Measurements from ENCODE around the gene MMP8.

The MMP8 gene

GRCh38 chr11:102722821-102723220 is 1.9 kb downstream of the MMP8 start:
- DNase-seq (ENCODE audit: low read depth in 4 of 4, low spot score in 1 of 4): no peak

- DNase-seq (ENCODE audit: low read depth in 4 of 4, low spot score in 1 of 4): no peak
Observed at GRCh38 chr11:102719620-102720277, 5.0 kb downstream of the MMP8 start.

DNA sequence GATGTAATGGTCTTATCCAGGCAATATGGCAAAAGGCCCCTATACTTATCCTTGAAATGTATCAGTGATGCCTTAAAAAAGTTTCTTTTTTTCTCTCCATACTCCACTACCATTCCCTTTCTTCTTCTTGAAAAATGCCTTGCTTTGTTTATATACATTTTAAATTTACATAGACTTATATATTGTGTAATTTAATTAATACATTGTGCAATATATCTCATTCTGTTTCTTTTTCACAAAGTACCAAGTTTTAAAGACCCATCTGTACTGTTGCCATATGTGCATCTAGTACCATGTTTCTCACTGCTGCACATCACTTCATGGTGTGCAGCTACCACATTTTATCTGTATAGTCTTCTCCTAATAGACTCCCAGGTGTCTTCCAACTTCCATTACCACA is 7.5 kb downstream of the MMP8 start:
- no peak for DNase-seq (ENCODE audit: low read depth in 4 of 4, low spot score in 1 of 4)

GRCh38 chr11:102716527-102716926 is 8.2 kb downstream of the MMP8 start:
- no peak for DNase-seq (ENCODE audit: low read depth in 4 of 4, low spot score in 1 of 4)

DNA sequence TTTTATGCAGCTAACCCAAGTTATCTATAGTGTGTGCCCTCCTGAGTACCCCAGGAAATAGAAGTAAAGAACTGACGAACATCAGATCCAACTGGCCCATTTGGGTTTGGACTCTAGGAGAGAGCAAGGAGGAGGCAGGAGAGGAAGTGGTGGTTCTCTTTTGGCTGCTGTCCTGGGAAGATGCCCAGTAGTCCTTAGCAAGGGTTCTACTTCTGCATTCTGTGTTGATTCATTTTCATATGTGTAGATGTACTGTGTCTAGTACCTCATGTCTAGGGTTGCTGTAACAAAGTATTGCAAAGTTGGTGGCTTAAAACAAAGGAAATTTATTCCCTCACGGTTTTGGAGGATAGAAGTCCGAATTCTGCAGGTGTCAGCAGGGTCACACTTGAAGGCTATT is 12.6 kb downstream of the MMP8 start:
- no peak for DNase-seq (ENCODE audit: low read depth in 4 of 4, low spot score in 1 of 4)

- no peak for DNase-seq (ENCODE audit: low read depth in 4 of 4, low spot score in 1 of 4)
Observed at GRCh38 chr11:102709201-102709945, 15.4 kb downstream of the MMP8 start.

- DNase-seq (ENCODE audit: low read depth in 4 of 4, low spot score in 1 of 4): no peak
Observed at GRCh38 chr11:102708654-102709053, 16.1 kb downstream of the MMP8 start.

GRCh38 chr11:102705626-102706025 is 19.1 kb downstream of the MMP8 start, which contains the start of gene MMP27:
Gene MMP27, minus strand, starts transcription at chr11:102705769. Its CDS starts 55 bp downstream, at chr11:102705714.
- no peak for DNase-seq (ENCODE audit: low read depth in 4 of 4, low spot score in 1 of 4)

DNA sequence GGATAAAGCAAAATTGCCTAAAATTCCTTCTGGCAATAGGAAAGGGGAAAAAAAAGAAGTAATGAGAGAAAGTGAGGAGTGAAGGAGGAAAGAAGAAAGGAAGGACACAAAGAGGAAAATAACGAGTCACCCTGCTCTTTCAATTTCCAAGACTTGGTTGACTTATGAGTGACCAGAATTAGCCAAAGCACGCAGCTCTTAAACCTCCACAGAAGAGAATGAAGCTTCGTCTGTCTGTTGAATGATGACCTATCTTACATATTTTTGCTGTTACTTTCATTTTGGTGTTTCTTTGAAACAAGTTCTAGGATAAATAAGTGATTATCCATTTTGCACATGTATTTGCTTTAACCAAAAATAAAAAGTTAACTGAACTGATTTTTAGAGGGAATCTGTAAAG is 19.9 kb downstream of the MMP8 start:
- DNase-seq (ENCODE audit: low read depth in 4 of 4, low spot score in 1 of 4): no peak

GRCh38 chr11:102703826-102704493 is 20.8 kb downstream of the MMP8 start:
- DNase-seq (ENCODE audit: low read depth in 4 of 4, low spot score in 1 of 4): no peak

- DNase-seq (ENCODE audit: low read depth in 4 of 4, low spot score in 1 of 4): no peak
Observed at GRCh38 chr11:102695201-102695600, 29.6 kb downstream of the MMP8 start.

DNA sequence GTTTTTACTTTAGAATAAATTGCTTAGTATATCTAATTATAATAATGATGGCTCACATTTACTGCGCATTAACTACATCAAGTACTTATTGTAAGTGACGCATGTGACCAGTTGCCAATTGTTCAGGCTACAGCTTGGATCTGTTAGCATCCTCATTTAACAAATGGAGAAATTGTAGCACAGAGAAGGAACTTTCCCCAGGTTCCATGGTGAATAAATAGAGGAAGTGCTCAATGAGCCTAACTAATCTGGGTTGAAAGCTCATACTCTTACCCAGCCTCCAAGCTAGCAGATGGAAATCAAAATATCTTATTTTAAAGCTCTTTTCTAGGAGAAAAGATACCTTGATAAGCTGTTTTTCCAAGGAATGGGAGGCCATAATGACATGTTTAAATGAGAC is 39.0 kb downstream of the MMP8 start:
- DNase-seq (ENCODE audit: low read depth in 4 of 4, low spot score in 1 of 4): no peak

DNA sequence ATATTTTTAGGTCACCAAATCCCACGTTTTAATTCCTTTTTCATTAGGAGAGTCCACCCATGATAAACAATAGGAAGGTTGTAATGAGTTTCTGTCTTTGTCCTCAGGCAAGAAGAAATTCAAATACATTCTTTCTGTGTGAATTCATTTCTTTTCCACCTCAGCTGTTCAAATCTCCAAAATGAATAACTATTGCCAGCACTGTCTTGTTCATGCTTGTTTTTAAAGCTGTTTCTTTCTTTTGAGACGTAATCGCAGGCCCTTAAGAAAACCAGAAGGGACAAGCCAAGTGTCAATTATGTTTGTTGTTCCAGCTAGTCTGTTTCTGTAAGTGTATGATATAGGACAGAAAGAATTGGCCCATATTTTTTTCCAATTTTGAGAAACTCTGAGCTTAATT is 39.4 kb downstream of the MMP8 start:
- DNase-seq (ENCODE audit: low read depth in 4 of 4, low spot score in 1 of 4): no peak

DNA sequence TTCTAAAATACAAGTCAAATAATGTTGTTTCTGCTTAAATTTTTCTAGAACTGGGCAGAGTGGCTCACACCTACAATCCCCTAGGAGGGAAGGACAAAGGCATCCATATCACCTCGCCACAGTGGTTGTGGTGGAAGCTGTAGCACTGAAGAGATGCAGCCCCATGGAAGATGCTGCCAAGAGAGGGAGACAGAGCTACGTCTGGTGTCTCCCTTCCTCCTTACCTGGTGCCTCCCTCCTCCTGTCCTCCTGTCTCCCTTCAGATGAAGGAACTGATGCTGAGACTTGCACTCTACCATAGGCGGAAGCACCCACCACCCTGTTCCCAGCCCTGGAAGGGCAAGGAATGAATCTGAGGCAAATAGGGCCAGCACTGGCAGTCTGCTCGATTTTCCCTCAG is 41.5 kb downstream of the MMP8 start:
- no peak for DNase-seq (ENCODE audit: low read depth in 4 of 4, low spot score in 1 of 4)

DNA sequence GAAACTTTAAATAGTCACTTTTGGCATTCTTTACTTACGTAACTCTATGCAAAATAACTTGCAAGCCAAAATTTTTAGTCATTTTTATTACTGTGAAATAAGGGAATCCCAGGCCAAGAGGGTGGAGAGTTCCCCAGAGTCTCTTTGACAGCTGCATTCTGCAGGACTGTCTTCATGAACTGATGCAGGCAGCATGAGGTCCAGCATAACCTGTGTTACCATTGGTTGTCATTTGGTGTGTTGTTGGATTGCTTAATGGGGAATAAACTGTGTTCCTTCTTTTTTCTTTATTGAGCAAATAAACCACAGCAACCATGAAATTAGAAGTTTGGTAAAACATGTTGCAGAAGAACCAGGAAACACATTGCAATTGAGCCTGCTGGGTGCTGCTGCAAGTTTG is 43.8 kb downstream of the MMP8 start:
- no peak for DNase-seq (ENCODE audit: low read depth in 4 of 4, low spot score in 1 of 4)

DNA sequence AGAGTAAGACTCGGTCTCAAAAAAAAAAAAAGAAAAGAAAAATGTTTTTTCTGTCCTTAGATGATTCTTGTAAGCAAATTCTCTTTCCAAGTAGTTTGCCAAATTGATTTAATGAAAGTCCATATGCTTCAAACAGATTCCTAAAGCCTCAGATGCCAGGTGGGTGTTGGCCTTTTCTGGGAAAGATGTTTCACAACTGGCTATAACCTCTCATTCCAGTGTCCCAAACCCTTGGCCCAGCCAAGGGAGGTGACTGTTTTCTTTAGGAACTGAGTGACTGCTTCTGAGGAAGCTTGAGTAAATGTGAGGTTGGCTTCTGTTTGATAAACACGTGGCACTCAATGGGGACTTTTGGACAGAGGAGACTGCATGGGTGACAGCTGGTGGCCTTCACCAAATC is 46.7 kb downstream of the MMP8 start:
- no peak for DNase-seq (ENCODE audit: low read depth in 4 of 4, low spot score in 1 of 4)

DNA sequence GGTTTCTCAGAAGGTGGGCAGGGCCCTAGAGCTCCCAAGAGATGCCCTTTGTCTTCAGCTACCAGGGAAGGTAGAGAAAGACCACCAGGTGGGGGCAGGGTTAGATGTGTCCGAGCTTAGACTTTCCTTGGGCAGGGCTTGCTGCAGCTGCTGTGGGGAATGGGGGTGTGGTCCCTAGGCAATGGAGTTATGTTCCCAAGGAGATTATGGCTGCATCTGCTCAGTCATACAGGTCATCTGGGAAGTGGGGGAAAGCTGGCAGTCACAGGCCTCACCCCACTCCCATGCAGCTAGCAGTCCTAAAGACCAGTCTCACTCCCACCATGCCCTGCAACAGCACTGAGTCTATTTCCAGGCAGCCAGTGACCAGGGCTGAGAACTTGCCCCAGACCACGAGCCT is 48.7 kb downstream of the MMP8 start:
- no peak for DNase-seq (ENCODE audit: low read depth in 4 of 4, low spot score in 1 of 4)

DNA sequence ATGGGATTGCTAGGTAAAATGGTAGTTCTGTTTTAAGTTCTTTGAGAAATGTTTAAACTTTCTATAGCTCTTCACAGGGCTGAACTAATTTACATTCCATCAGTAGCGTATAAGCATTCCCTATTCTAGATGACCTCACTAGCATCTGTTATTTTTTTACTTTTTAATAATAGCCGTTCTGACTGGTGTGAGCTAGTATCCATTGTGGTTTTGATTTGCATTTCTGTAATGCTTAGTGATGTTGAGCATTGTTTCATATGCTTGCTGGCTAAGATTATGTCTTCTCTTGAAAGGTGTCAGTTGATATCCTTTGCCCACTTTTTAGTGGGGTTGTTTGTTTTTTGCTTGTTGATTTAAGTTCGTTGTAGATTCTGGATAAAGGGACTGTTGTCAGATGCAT is 55.1 kb downstream of the MMP8 start:
- DNase-seq (ENCODE audit: low read depth in 4 of 4, low spot score in 1 of 4): no peak

- no peak for DNase-seq (ENCODE audit: low read depth in 4 of 4, low spot score in 1 of 4)
Observed at GRCh38 chr11:102666331-102666957, 58.3 kb downstream of the MMP8 start.

- DNase-seq (ENCODE audit: low read depth in 4 of 4, low spot score in 1 of 4): no peak
Observed at GRCh38 chr11:102664001-102664752, 60.6 kb downstream of the MMP8 start.

GRCh38 chr11:102662607-102663006 is 62.1 kb downstream of the MMP8 start:
- no peak for DNase-seq (ENCODE audit: low read depth in 4 of 4, low spot score in 1 of 4)
